ENCODE results near the gene DOCK2.

- TF ChIP-seq CTCF (conservative IDR thresholded peaks at IDR 0.05; ENCODE audit: low read depth, low read length) = no peak
- no peak for TF ChIP-seq EZH2 (IDR thresholded peaks at IDR 0.05; ENCODE audit: borderline replicate concordance, low read depth, low read length, poor library complexity, severe bottlenecking)
These were observed 351.1 kb downstream of the DOCK2 start for GRCh38 chr5:169988206-169988605.

Measured in A673 (cell line).